ENCODE measurements around the gene DZIP1L. TPM values are rescaled to one million over a fixed set of nuclear protein-coding genes. Genes with fewer than 3 reads are reported as not detected.

The DZIP1L gene
- total RNA-seq, 1 donor from 2014 or later, result 6.6 TPM

GRCh38 chr3:138081371-138082084 lies 33.9 kb downstream of the DZIP1L start:
- TF ChIP-seq CTCF (IDR thresholded peaks at IDR 0.05; ENCODE audit: insufficient read depth, low read length, poor library complexity, severe bottlenecking), result no peak
- Histone ChIP-seq H3K4me3 (ENCODE audit: low read depth, low read length) (no peak overlapping the region), H3K36me3 (ENCODE audit: control insufficient read depth, insufficient read depth, low read length) (peaks cover 1% of the 10 kb centered on the region), H3K27me3 (ENCODE audit: control insufficient read depth, insufficient read depth, low read length) (no peaks in the 10 kb centered on the region)
- no peak for DNase-seq (ENCODE audit: low read depth)

DNA sequence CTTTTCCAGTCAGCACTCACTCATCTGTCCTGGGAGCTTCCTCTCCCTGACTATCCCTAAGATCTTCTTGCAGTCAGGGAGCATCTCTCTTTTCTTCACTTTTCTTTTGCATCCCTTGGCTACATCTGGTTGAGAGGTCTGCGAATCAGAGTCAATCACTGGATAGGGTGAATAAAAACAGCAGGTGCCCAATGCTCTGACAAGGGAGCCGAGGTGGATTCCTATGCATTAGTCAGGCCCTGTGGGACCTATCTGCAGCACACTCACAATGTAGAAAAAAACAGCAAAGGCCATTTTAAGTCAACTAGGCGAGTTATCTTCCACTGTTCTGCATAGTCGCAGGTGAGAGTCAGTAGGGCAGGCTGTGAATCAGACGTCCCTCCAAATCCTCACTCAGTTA lies 35.5 kb downstream of the DZIP1L start:
- no peaks in the 10 kb centered on the region for H3K27me3 ChIP-seq (ENCODE audit: control insufficient read depth, insufficient read depth, low read length)
- DNase-seq (ENCODE audit: low read depth), result no peak
- H3K4me3 ChIP-seq (ENCODE audit: low read depth, low read length), result no peak overlapping the region
- no peak for TF ChIP-seq CTCF (IDR thresholded peaks at IDR 0.05; ENCODE audit: insufficient read depth, low read length, poor library complexity, severe bottlenecking)
- peaks cover 1% of the 10 kb centered on the region for H3K36me3 ChIP-seq (ENCODE audit: control insufficient read depth, insufficient read depth, low read length)

DNA sequence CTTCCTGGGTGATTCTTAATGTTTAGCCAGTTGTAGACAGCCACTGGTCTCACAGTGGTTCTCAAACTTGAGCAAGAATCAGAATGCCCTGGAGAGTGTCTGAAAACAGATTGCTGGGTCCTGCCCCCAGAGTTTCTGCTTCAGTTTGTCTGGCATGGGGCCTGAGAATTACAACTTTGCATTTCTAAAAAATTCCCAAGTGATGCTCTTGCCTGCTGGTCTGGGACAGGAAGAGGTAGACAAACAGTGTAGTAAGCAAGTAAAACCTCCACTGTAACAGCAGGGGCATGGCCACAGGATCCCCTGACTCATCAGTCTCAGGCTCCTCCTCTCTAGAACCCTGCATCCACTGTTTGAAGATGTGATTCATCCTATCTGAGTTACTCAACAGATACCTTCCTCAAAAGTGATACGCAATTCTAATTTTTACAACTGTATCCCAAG lies 36.5 kb downstream of the DZIP1L start:
- H3K27me3 ChIP-seq (ENCODE audit: control insufficient read depth, insufficient read depth, low read length), result no peaks in the 10 kb centered on the region
- H3K36me3 ChIP-seq (ENCODE audit: control insufficient read depth, insufficient read depth, low read length), result peaks cover 1% of the 10 kb centered on the region
- H3K4me3 ChIP-seq (ENCODE audit: low read depth, low read length), result no peak overlapping the region
- DNase-seq (ENCODE audit: low read depth), result peak; percentile 82
- TF ChIP-seq CTCF (IDR thresholded peaks at IDR 0.05; ENCODE audit: insufficient read depth, low read length, poor library complexity, severe bottlenecking), result no peak

DNA sequence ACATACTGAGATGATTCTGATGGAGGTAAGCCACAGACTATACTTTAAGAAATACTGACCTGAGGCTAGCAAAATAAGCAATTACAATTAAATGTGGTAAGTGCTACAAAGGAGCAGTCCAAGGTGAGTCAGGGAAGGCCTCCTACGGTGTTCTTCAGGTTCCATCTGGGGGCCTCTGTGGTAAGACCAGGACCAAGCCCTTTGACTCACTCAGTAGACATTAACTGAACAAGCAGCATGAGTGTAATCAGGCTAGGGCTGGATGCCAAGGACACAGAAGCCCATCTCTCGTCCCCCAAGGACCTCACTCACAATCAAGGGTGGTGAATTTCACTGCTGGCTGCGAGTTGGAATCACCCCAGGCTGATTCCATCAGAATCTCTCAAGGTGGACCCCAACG lies 37.3 kb downstream of the DZIP1L start:
- peak; percentile 61 for DNase-seq (ENCODE audit: low read depth)
- TF ChIP-seq CTCF (IDR thresholded peaks at IDR 0.05; ENCODE audit: insufficient read depth, low read length, poor library complexity, severe bottlenecking), result no peak
- peaks cover 1% of the 10 kb centered on the region for H3K36me3 ChIP-seq (ENCODE audit: control insufficient read depth, insufficient read depth, low read length)
- no peak overlapping the region for H3K4me3 ChIP-seq (ENCODE audit: low read depth, low read length)
- no peaks in the 10 kb centered on the region for H3K27me3 ChIP-seq (ENCODE audit: control insufficient read depth, insufficient read depth, low read length)

DNA sequence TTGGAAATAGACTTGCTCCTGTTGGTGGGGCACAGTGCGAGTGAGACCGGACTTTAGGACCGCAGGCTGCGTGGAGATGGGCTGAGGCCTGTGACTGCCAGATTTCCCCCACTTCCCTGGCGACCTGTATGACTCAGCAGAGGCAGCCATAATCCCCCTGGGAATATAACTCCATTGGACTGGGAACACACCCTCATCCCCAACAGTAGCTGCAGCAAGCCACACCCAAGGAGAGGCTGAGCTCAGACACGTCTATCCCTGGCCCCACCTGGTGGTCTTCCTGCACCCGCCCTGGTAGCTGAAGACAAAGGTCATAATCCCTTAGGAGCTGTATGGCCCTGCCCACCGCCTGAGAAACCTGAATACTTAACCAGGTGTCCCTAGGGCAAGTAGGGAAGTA lies 42.6 kb downstream of the DZIP1L start:
- no peak for TF ChIP-seq CTCF (IDR thresholded peaks at IDR 0.05; ENCODE audit: insufficient read depth, low read length, poor library complexity, severe bottlenecking)
- Histone ChIP-seq H3K27me3 (ENCODE audit: control insufficient read depth, insufficient read depth, low read length) (no peaks in the 10 kb centered on the region), H3K36me3 (ENCODE audit: control insufficient read depth, insufficient read depth, low read length) (no peaks in the 10 kb centered on the region), H3K4me3 (ENCODE audit: low read depth, low read length) (no peak overlapping the region)
- no peak for DNase-seq (ENCODE audit: low read depth)

DNA sequence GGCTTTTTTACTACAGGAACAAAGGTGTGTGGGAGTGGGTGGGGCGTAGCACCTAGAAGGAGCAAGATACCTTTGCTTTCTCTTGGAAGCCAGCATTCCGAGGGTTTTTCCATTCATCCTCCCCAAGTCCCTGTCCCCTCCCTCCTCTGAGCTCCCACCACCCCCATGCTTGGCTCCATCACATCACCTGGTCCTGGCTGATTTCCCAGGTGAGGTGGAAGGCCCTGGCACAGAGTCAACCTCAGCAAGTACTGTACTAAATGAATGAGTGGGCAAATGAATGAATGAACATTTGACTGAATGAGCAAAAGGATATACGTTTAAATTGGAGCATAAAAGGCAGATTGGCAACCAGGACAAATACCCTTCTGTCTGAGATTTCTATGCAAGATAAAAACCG lies 45.4 kb downstream of the DZIP1L start:
- H3K36me3 ChIP-seq (ENCODE audit: control insufficient read depth, insufficient read depth, low read length), result peaks cover 2% of the 10 kb centered on the region
- no peak overlapping the region for H3K4me3 ChIP-seq (ENCODE audit: low read depth, low read length)
- TF ChIP-seq CTCF (IDR thresholded peaks at IDR 0.05; ENCODE audit: insufficient read depth, low read length, poor library complexity, severe bottlenecking), result no peak
- H3K27me3 ChIP-seq (ENCODE audit: control insufficient read depth, insufficient read depth, low read length), result no peaks in the 10 kb centered on the region
- no peak for DNase-seq (ENCODE audit: low read depth)

Measured in kidney epithelial cell (primary cell).